HG03280 (cell line): ENCODE results near the gene CTCF.

ENCODE experiments used
- ATAC-seq: cut with Tn5 transposase; IDR thresholded peaks from one replicate; pipeline ENCODE4 v1.9.1; 2021; ENCODE audit warnings: mild to moderate bottlenecking, moderate library complexity; ENCODE audit not compliant: unreplicated experiment

The CTCF gene

DNA sequence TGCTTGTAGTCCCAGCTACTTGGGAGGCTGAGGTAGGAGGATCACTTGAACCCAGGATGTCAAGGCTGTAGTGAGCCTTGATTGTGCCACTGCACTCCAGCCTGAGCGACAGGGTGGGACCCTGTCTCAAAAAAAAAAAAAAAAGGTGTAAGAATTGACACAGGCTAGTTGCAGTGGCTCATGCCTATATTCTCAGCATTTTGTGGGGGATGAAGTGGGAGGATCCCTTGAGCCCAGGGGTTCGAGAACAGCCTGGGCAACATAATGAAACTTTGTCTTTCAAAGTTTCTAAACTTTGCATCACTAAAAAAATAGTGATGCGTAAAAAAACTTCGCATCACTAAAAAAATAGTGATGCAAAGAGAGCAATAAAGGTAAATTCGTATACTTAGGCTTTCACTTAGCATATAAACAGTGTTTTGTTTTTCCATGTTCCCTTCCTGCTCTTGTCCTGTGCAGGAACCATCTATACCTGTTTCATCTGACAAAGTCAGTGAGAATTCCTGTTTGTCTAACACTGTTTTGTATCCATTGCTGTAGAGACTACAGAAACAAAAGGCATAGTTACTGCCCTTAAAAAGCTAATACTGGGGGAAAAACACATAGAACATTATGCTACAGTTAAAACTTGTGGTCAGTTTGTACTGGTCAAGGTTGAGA is 32.1 kb downstream of the CTCF start:
- no peak for ATAC-seq

GRCh38 chr16:67594956-67595355 is 32.6 kb downstream of the CTCF start:
- ATAC-seq = no peak

GRCh38 chr16:67598527-67598926 is 36.2 kb downstream of the CTCF start:
- ATAC-seq = no peak

DNA sequence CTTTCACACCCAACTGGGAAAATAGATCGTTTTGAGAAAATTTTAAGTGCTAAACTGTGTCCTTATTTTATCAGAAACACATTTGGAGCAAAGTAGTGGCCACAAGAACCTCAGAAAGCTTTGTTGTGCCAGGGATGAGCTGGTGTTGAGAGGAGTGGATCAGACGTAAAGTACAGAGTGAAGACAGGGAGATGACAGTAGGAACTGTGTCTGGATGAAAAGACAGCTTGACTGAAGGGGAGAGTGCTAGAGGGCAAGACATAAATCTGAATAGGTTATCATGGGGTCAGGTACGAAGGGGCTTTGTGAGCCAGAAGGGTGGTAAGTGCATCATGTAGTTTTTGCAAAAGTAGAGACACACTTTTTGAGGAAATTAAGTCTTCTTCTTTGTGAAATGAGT is 43.3 kb downstream of the CTCF start:
- no peak for ATAC-seq

DNA sequence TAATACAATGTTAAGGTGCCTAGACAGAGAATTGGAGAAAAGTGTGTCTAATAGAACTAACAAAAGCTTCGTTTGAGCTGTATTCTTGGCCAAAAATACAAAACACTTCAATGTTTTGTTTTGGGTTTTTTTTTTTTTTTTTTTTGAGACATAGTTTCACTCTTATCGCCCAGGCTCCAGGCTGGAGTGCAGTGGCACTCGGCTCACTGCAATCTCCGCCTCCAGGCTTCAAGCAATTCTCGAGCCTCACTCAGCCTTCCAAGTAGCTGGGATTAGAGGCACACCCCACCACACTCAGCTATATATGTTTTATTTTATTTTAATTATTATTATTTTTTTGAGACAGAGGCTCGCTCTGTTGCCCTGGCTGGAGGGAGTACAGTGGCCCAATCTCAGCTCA is 44.3 kb downstream of the CTCF start:
- no peak for ATAC-seq

DNA sequence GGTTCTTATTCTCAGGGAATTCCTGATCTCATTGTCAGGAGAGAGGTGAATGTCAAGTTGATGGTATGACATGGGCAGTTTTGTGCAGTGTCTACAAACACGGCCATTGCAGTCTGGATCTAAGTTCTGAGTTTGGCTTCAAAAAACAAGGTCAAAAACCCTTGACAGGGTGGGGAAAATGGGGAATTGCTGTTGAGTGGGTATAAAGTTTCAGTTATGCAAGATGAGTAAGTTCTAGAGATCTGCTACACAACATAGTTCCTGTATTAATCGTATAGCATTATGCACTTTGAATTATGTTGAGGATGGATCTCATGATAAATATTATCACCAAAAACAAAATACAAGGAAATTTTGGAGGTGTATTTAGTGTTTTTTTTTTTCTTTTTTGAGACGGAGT is 46.0 kb downstream of the CTCF start:
- ATAC-seq = no peak

- ATAC-seq = no peak
Measured at GRCh38 chr16:67613808-67614207, 51.5 kb downstream of the CTCF start.

DNA sequence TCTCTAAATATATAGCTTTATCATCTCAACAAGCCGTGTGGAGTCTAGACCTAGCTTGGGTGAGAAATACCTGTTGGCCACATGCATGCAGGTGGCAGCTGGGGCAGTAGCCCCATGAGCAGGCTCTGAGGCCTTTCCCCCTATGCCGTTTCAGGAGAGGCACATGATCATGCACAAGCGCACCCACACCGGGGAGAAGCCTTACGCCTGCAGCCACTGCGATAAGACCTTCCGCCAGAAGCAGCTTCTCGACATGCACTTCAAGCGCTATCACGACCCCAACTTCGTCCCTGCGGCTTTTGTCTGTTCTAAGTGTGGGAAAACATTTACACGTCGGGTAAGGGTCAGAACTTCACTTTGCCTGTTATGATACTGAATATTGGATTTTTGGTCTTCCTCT is 65.9 kb downstream of the CTCF start:
- no peak for ATAC-seq

- ATAC-seq = no peak
Measured at GRCh38 chr16:67632415-67633172, 70.3 kb downstream of the CTCF start.

DNA sequence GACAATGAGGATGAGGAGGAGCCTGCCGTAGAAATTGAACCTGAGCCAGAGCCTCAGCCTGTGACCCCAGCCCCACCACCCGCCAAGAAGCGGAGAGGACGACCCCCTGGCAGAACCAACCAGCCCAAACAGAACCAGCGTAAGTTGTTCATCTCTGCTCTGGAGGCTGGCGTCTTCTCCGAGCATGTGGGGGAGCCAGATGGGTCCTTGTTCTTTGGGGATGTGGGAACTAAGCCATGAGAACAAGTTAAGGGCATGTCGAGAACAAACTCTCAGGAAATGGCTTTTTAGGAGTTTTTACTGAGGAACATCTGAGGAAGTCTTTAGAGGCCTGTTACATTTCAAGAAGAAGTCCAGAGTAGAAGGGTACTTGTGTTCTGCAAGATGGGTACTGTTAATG is 74.4 kb downstream of the CTCF start:
- no peak for ATAC-seq

DNA sequence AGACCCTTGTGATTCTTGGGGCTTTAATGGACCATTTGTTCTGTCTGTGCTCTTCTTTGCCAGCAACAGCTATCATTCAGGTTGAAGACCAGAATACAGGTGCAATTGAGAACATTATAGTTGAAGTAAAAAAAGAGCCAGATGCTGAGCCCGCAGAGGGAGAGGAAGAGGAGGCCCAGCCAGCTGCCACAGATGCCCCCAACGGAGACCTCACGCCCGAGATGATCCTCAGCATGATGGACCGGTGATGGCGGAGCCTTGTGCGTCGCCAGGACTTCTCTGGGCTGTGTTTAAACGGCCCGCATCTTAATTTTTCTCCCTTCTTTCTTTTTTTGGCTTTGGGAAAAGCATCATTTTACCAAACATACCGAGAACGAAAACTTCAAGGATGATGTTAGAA is 75.3 kb downstream of the CTCF start:
- no peak for ATAC-seq

GRCh38 chr16:67641779-67642708 is 79.7 kb downstream of the CTCF start:
- ATAC-seq = no peak

- ATAC-seq = no peak
Measured at GRCh38 chr16:67644038-67644437, 81.7 kb downstream of the CTCF start.

DNA sequence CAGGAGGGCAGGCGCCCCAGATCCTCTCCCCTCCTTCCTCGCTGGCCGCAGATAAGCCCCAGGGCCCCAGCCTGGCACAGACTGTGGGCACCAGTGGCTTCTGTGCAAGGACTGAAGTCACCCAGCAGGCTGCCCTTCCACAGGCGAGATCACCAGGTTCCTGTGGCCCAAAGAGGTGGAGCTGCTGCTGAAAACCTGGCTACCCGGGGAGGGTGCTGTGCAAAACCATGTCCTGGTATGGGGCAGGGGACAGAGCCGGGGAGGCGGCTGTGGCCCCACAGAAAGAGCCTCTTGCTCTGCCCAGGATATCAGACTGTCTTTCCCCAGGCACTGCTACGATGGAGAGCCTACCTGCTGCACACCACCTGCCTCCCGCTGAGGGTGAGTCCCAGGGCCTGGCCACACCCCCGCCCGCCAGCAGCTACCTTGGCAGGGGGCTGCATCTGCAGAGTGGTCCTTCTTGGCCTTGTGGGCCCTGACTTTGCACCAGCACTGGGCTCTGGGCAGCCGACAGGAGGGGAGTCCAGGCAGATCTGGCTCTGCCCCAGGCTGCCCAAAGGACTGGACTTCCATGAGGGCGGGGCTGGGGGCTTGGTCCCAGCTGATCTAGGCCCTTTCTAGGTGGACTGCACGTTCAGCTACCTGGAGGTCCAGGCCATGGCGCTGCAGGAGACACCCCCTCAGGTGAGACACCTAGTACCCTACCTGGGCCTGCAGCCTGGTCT is 83.2 kb downstream of the CTCF start:
- ATAC-seq = no peak

- ATAC-seq = no peak
Measured at GRCh38 chr16:67647111-67647651, 84.9 kb downstream of the CTCF start.

- ATAC-seq = no peak
Measured at GRCh38 chr16:67647681-67648080, 85.4 kb downstream of the CTCF start.

GRCh38 chr16:67648088-67648763 is 85.9 kb downstream of the CTCF start:
- ATAC-seq = no peak

DNA sequence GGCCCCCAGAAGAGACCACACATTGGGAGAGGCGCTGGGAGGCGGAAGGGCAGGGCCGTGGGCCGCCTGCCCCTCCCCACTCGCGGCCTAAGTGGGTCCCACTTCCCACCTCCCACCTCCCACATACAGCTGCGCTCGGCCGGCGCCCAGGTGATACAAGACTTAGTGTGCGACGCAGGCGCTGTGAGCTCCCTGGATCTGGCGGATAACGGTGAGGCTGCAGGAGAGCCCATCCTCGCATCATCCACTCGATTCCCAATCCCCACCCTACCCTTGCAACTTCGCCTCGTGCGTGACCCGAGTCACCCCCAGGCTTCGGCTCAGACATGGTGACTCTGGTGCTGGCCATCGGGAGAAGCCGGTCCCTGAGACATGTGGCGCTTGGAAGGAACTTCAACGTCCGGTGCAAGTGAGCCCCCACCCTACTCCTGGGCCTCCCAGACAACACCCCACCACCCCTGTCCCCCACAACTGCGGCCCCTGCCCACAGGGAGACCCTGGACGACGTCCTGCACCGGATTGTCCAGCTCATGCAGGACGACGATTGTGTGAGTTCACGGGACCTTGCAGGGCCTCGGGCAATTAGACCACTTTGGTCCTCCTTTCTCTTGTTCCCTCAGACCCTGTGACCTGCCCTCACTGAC is 86.6 kb downstream of the CTCF start:
- ATAC-seq = no peak

DNA sequence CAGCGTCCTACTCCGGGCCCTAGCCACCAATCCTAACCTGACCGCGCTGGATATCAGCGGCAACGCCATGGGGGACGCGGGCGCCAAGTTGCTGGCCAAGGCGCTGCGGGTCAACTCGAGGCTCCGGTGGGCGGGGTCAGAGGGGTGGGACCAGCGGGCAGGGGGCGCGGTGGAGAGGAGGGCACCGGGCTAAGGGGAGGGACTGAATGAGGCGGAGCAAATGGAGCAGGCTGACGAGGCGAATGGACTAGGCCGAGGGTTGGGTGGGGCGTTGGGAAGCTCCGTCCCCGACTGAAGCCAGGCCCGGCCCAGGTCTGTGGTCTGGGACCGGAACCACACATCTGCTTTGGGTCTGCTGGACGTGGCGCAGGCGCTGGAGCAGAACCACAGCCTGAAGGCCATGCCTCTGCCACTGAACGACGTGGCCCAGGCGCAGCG is 87.2 kb downstream of the CTCF start:
- no peak for ATAC-seq

- no peak for ATAC-seq
Measured at GRCh38 chr16:67650023-67650422, 87.7 kb downstream of the CTCF start.
